Melanocyte of skin (primary cell): ENCODE measurements around the gene CYP2W1. TPM values are rescaled to one million over a fixed set of nuclear protein-coding genes. Genes with fewer than 3 reads are reported as not detected.

Experiments
- small RNA-seq, 2 donors: library from RNA; depleted of rRNA; stranded (forward); fragments of <200 nt; gene quantifications; one replicate each; pipeline ENCODE3, GENCODE V24; 2012
- total RNA-seq, 2 donors: library from RNA; depleted of rRNA; stranded (reverse); fragments of >200 nt; gene quantifications; 2 replicates each; pipeline ENCODE4 v1.2.3, GENCODE V29; 2012

CYP2W1 gene
- total RNA-seq: not detected

GRCh38 chr7:983004-983615 lies at the start of gene CYP2W1:
Gene CYP2W1, plus strand, starts transcription at chr7:983181. Its CDS starts 31 bp downstream, at chr7:983212.

GRCh38 chr7:954330-955238 lies 28.4 kb upstream of the CYP2W1 start, which contains the start of gene ADAP1:
Gene ADAP1, minus strand, starts transcription at chr7:954680. Its CDS starts 203 bp downstream, at chr7:954477.

GRCh38 chr7:974820-975681 lies 7.9 kb upstream of the CYP2W1 start, which contains the start of gene COX19:
Gene COX19, minus strand, starts transcription at chr7:975549. Its CDS starts 40 bp downstream, at chr7:975509.

Small RNA genes lying within 50 kb of the gene (small RNA-seq; reads per million reads assigned to genes)
- 112 to 165 reads per million in 2 donors for gene MIR339

Other genes starting within 250 kb of the CYP2W1 start
- gene SUN1, start 150.7 kb upstream of the CYP2W1 start, total RNA-seq: 10 to 100 TPM; 47.3 to 65.7 TPM
- gene GET4, start 106.6 kb upstream of the CYP2W1 start, total RNA-seq: 10 to 100 TPM; 11.7 to 18.0 TPM
- gene ADAP1, start 28.5 kb upstream of the CYP2W1 start, total RNA-seq: under 1 TPM; 0.34 to 1.00 TPM
- gene COX19, start 7.6 kb upstream of the CYP2W1 start, total RNA-seq: 1 to 10 TPM; 5.9 to 6.7 TPM
- gene GPR146, start 61.4 kb downstream of the CYP2W1 start, total RNA-seq: 1 to 10 TPM; 1.3 to 2.1 TPM
- 1 to 10 TPM; 2.4 to 3.7 TPM for gene GPER1, start 104.9 kb downstream of the CYP2W1 start, total RNA-seq
- 10 to 100 TPM; 12.4 to 19.3 TPM for gene ZFAND2A, start 177.0 kb downstream of the CYP2W1 start, total RNA-seq
- not detected for gene UNCX, start 249.7 kb downstream of the CYP2W1 start, total RNA-seq